Progenitor cell of endocrine pancreas (in vitro differentiated cells): Measurements from ENCODE around the gene LPCAT1. TPM values are rescaled to one million over a fixed set of nuclear protein-coding genes. Genes with fewer than 3 reads are reported as not detected.
A peak's percentile ranks its signal among the peaks of the same experiment; 100 is the strongest.

Experiments used
- DNase-seq: peaks from one replicate; pipeline ENCODE4 v3.0.0; 2021; ENCODE audit warnings: low spot score; ENCODE audit not compliant: unreplicated experiment
- H3K27ac Mint-ChIP-seq: 2 replicates; pipeline ENCODE4 v1.8.0; 2021; ENCODE audit warnings: mild to moderate bottlenecking, moderate library complexity, mixed read lengths
- H3K27me3 Mint-ChIP-seq: 2 replicates; pipeline ENCODE4 v1.8.0; 2021; ENCODE audit warnings: mixed read lengths
- H3K36me3 Mint-ChIP-seq: 2 replicates; pipeline ENCODE4 v1.8.0; 2022; ENCODE audit warnings: mixed read lengths; ENCODE audit not compliant: insufficient read depth
- H3K4me1 Mint-ChIP-seq: 2 replicates; pipeline ENCODE4 v1.8.0; 2021; ENCODE audit warnings: low read depth, mixed read lengths
- H3K4me3 Mint-ChIP-seq: 2 replicates; pipeline ENCODE4 v1.8.0; 2021; ENCODE audit warnings: low read depth, mild to moderate bottlenecking, moderate library complexity, mixed read lengths
- H3K9me3 Mint-ChIP-seq: 2 replicates; pipeline ENCODE4 v1.8.0; 2021; ENCODE audit warnings: low read depth, mixed read lengths
- total RNA-seq: library from RNA; stranded (reverse); gene quantifications from 2 replicates; pipeline ENCODE4 v1.2.1, GENCODE V29; 2021
- TF ChIP-seq, protein P1 (sequence below): fragments of 200-600 bp; sonication (generic); IDR thresholded peaks from one replicate; pipeline ENCODE4 v1.5.0; 2021; ENCODE audit warnings: antibody characterized with exemption, mild to moderate bottlenecking; ENCODE audit not compliant: unreplicated experiment

LPCAT1 gene
- total RNA-seq, 1 donor from 2014 or later, result 73.3 TPM

DNA sequence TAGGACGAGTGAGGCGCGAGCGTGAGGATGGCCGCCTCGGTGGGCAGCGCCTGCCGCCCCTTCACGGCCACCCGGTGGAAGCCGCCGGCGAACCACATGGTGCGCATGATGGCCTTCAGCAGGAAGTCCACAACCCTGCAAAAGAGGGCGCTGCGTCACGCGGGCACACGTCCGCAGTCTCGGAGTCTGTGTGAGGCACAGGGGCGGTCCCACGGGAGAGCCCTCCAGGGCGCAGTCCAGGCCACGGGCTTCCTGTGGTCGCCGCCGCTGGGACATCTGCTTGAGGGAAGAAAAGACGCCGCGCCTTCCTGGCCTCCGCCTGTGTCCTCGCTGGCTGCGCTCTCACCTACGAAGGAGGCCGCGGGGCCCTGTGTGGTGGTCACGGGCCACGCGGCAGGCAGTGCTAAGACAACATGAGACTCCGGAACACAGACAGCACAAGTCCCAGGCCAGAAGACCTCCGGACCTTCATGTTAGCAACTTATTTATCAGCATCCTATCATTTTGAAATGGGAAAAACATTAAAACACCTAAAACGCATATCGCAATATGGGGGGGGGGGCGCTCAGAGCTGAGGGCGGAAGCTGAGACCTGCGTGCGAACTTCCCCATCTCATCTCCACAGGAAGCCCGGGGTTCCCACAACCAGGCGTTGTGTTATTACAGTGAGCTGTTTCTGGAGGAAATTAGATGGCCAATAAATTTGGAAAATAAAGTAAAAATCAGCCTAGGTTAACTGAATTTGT, 28.8 kb downstream of the LPCAT1 start:
- Mint-ChIP-seq H3K36me3 (peaks cover 12% of the 10 kb centered on the region), H3K9me3 (no peaks in the 10 kb centered on the region), H3K4me1 (no peaks in the 10 kb centered on the region), H3K4me3 (no peak overlapping the region), H3K27ac (no peak overlapping the region), H3K27me3 (no peaks in the 10 kb centered on the region)
- TF ChIP-seq, protein P1, sequence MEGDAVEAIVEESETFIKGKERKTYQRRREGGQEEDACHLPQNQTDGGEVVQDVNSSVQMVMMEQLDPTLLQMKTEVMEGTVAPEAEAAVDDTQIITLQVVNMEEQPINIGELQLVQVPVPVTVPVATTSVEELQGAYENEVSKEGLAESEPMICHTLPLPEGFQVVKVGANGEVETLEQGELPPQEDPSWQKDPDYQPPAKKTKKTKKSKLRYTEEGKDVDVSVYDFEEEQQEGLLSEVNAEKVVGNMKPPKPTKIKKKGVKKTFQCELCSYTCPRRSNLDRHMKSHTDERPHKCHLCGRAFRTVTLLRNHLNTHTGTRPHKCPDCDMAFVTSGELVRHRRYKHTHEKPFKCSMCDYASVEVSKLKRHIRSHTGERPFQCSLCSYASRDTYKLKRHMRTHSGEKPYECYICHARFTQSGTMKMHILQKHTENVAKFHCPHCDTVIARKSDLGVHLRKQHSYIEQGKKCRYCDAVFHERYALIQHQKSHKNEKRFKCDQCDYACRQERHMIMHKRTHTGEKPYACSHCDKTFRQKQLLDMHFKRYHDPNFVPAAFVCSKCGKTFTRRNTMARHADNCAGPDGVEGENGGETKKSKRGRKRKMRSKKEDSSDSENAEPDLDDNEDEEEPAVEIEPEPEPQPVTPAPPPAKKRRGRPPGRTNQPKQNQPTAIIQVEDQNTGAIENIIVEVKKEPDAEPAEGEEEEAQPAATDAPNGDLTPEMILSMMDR, result no peak
- no peak for DNase-seq

DNA sequence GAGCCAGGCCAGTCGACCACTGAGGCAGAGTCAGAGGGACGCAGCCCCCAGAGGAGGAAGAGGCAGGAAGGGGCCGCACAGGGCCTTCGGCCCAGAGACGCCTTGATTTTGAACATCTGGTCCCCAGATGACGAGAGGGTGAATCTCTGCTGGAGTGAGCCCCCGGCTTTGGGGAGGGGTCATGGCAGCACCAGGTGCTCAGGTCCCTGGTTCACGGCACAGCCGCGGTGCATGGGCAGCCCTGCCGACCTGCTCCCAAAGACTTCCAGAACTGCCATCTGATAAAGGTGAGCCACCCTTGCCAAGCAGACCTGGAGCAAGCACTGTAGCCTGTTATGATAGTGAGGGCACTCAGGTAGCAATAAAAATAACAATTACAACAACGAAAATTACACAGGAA, 29.8 kb downstream of the LPCAT1 start:
- H3K36me3 Mint-ChIP-seq, result peaks cover 12% of the 10 kb centered on the region
- no peaks in the 10 kb centered on the region for H3K27me3 Mint-ChIP-seq
- no peaks in the 10 kb centered on the region for H3K4me1 Mint-ChIP-seq
- H3K27ac Mint-ChIP-seq, result no peak overlapping the region
- H3K4me3 Mint-ChIP-seq, result no peak overlapping the region
- TF ChIP-seq, protein P1, result no peak
- no peak for DNase-seq
- H3K9me3 Mint-ChIP-seq, result no peaks in the 10 kb centered on the region

DNA sequence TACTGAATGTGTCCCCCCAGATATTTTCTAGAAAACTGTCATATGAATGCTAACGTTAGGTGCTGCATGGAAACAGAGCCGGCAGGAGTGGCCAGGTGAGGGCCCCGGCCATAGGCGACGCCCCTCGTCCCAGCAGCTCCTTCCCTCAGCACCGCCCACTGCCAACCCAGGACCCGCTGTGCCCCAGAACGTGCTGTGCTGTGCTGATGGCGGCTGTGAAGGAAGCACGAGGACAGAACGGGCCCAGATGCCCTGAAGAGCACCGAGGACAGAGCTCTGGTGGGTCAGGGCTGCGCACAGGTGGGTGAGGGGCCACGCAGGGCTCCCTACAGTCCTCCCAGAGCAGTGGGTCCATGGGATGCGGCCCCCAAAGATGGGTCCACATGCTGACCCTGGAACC, 30.3 kb downstream of the LPCAT1 start:
- no peaks in the 10 kb centered on the region for H3K27me3 Mint-ChIP-seq
- peaks cover 10% of the 10 kb centered on the region for H3K36me3 Mint-ChIP-seq
- TF ChIP-seq, protein P1, result no peak
- no peaks in the 10 kb centered on the region for H3K9me3 Mint-ChIP-seq
- H3K4me3 Mint-ChIP-seq, result no peak overlapping the region
- no peak for DNase-seq
- no peaks in the 10 kb centered on the region for H3K4me1 Mint-ChIP-seq
- no peak overlapping the region for H3K27ac Mint-ChIP-seq

GRCh38 chr5:1492757-1493156, 31.0 kb downstream of the LPCAT1 start:
- Mint-ChIP-seq H3K4me1 (no peaks in the 10 kb centered on the region), H3K4me3 (no peak overlapping the region), H3K27me3 (no peaks in the 10 kb centered on the region), H3K27ac (peak overlapping the region; percentile 18), H3K9me3 (no peaks in the 10 kb centered on the region), H3K36me3 (peaks cover 9% of the 10 kb centered on the region)
- DNase-seq, result no peak
- TF ChIP-seq, protein P1, result no peak

GRCh38 chr5:1490376-1490775, 33.4 kb downstream of the LPCAT1 start:
- peaks cover 12% of the 10 kb centered on the region for H3K36me3 Mint-ChIP-seq

More at GRCh38 chr5:1490376-1490775, 33.4 kb downstream of the LPCAT1 start:
- DNase-seq, result no peak
- no peak overlapping the region for H3K4me3 Mint-ChIP-seq
- no peaks in the 10 kb centered on the region for H3K27me3 Mint-ChIP-seq
- H3K27ac Mint-ChIP-seq, result no peak overlapping the region
- H3K9me3 Mint-ChIP-seq, result no peaks in the 10 kb centered on the region
- TF ChIP-seq, protein P1, result no peak
- H3K4me1 Mint-ChIP-seq, result no peaks in the 10 kb centered on the region
